Measurements from ENCODE around the gene GASK1B. TPM values are rescaled to one million over a fixed set of nuclear protein-coding genes. Genes with fewer than 3 reads are reported as not detected.

Gene GASK1B
- total RNA-seq (under 1 TPM; 0.49 to 0.55 TPM), polyA plus RNA-seq (not detected), total RNA-seq (0 reads per million in 6 experiments)

DNA sequence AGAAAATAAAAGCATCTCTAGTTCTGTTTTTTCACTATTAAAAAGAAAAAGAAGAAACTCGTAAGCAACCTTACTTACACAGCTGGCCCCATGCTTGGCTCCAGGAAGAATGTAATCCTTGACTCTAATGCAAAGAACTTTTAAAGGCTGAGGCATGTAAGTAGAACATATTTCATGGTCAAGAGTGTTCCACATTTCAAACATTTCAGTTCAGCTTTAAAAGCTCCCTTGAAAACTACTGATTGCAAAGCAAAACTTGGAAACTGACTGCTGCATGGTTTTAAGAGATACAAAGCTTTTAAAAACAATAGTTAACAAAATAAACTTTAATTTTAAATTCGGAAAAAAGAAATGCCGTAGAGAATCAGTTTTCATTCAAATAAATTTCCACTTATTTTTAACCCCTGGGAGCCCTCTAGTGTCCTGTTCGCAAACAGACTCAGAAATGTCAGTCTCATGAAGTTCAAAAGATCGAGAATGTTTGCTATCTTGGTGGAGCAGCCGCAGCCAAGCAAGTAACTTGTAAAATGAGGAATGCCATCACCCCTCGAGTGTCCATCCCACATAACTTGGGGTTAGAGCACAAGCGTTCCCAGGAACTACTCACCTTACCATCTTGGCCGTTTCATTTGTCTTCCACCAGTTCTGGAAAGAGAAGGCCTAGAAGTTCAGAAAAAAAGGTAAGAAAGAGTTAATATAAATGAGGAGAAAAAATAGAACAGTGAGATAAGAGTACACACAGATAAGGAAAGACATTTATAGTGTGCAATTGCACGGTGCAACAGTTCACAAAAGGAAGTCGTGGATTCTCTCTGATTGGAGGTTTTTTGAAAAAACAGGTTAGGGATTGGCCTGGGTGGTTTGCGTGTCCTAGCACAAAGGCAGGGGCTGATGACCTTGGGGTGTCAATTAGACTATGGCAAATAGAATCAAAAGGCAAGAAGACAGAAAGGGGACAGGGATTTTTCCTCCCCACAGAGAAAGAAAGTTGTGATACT, at the start of gene GASK1B:
Gene GASK1B (minus strand): TSS at position 765 of the 998 bp plus-strand sequence. CDS start 1,650 bp downstream, outside the sequence.
- POLR2A ChIA-PET, result no interaction called here
- DNase-seq (no peak), ATAC-seq (no peak)
- Mint-ChIP-seq H3K27me3 (peaks cover 18 to 79% (median 29%) of the 10 kb centered on the region in 5 donors), H3K36me3 (no peaks in the 10 kb centered on the region), H3K27ac (no peak within 1 kb of the TSS), H3K9me3 (no peaks in the 10 kb centered on the region), H3K4me1 (peaks cover 0 to 15% (median 5%) of the 10 kb centered on the region in 4 donors), H3K4me3 (peak within 1 kb of the TSS in 1 of 10 donors; percentile 66)

DNA sequence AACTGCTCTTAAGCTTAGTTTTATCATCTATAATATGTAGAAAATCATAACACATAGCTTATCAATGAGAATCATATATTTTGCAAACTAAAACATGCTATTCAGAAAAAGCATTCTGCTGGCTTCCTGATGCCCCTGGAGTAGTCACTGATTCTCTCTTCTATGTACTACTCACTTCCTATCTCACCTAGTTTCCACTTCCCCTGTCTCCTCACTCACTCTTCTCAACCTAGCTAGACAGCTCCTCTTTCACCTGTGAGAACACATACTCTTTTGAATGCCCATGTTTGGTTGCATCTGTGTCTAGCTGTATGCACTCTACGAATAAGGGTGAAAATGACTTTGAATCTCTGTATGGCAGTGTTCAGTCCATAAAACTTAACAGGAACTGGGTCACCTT, 46.8 kb upstream of the GASK1B start:
- Mint-ChIP-seq H3K36me3 (no peaks in the 10 kb centered on the region), H3K27me3 (peaks cover 0 to 12% (median 1%) of the 10 kb centered on the region in 5 donors), H3K9me3 (no peaks in the 10 kb centered on the region), H3K4me1 (no peaks in the 10 kb centered on the region), H3K27ac (no peak overlapping the region), H3K4me3 (no peak overlapping the region)
- POLR2A ChIA-PET, result no interaction called here
- DNase-seq (no peak), ATAC-seq (no peak)

DNA sequence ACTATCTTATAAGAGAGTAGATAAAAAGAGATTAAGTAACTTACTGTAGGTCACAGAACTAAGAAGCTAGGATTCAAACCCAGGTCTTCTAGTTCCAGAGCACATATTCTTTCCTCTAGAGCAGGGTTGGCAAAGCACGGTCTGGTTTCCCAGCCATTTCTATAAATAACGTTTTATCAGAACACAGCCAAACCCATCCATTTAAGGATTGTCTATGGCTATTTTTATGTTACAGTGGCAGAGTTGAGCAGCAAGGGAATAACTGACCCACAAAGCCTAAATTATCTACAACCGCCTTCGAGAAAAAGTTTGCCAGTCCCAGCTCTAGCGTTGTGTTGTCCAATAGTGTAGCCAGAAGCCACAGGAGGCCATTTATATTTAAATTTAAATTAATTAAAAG, 44.9 kb upstream of the GASK1B start:
- DNase-seq (no peak), ATAC-seq (no peak)
- POLR2A ChIA-PET, result no interaction called here
- H3K9me3 Mint-ChIP-seq, result no peaks in the 10 kb centered on the region
- H3K4me1 Mint-ChIP-seq, result no peaks in the 10 kb centered on the region
- no peak overlapping the region for H3K27ac Mint-ChIP-seq
- no peaks in the 10 kb centered on the region for H3K36me3 Mint-ChIP-seq
- H3K27me3 Mint-ChIP-seq, result peaks cover 4 to 17% (median 6%) of the 10 kb centered on the region in 5 donors
- no peak overlapping the region for H3K4me3 Mint-ChIP-seq

GRCh38 chr4:158214856-158215255, 42.0 kb upstream of the GASK1B start:
- H3K4me3 Mint-ChIP-seq, result no peak overlapping the region

DNA sequence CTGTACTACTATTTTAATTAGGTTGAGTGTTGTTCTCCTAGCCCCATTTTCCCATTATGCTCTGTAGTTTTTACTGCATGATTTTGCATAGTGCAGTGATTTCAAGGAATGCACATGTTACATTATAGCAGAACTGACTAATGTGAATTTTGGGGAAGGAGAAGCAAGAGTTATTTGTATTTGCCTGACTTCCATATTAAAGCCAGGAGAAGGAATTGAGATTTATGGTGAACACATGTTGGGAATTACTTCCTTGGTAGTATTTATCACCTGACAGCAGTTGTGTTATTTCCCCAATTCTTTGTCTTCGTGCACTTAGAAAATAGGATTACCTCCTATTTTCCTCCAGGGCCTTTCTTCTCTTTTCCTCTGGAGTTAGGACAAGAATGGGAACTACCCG, 40.6 kb upstream of the GASK1B start:
- POLR2A ChIA-PET, result no interaction called here
- Mint-ChIP-seq H3K27ac (no peak overlapping the region), H3K9me3 (no peaks in the 10 kb centered on the region), H3K36me3 (peaks cover 0 to 2% (median 0%) of the 10 kb centered on the region in 3 donors), H3K4me1 (peaks cover 4 to 23% (median 19%) of the 10 kb centered on the region in 4 donors), H3K4me3 (no peak overlapping the region), H3K27me3 (peaks cover 10 to 25% (median 19%) of the 10 kb centered on the region in 5 donors)
- DNase-seq, result no peak
- ATAC-seq, result no peak

More at GRCh38 chr4:158214856-158215255, 42.0 kb upstream of the GASK1B start:
- DNase-seq (no peak), ATAC-seq (no peak)
- Mint-ChIP-seq H3K27me3 (peaks cover 10 to 20% (median 16%) of the 10 kb centered on the region in 5 donors), H3K4me1 (peaks cover 4 to 16% (median 12%) of the 10 kb centered on the region in 4 donors), H3K9me3 (no peaks in the 10 kb centered on the region), H3K27ac (no peak overlapping the region), H3K36me3 (no peaks in the 10 kb centered on the region)
- POLR2A ChIA-PET, result no interaction called here

GRCh38 chr4:158211222-158211621, 38.4 kb upstream of the GASK1B start:
- Mint-ChIP-seq H3K27ac (no peak overlapping the region), H3K27me3 (peaks cover 10 to 25% (median 19%) of the 10 kb centered on the region in 5 donors), H3K36me3 (peaks cover 0 to 2% (median 1%) of the 10 kb centered on the region in 3 donors), H3K4me3 (peak overlapping the region in 9 of 10 donors; percentile 2 to 70 (median 50)), H3K9me3 (peaks cover 0 to 9% (median 0%) of the 10 kb centered on the region in 9 donors), H3K4me1 (peaks cover 4 to 23% (median 19%) of the 10 kb centered on the region in 4 donors)
- ATAC-seq (no peak), DNase-seq (no peak)
- POLR2A ChIA-PET, result no interaction called here

GRCh38 chr4:158209825-158210807, 37.3 kb upstream of the GASK1B start, which contains the start of gene TMEM144:
TSS of gene TMEM144 (plus strand) at chr4:158210486. CDS start at chr4:158212668, 2,182 bp downstream.
- Mint-ChIP-seq H3K4me3 (peak within 1 kb of the TSS; percentile 72 to 85 (median 82)), H3K36me3 (peaks cover 0 to 2% (median 1%) of the 10 kb centered on the region in 3 donors), H3K4me1 (peaks cover 4 to 23% (median 19%) of the 10 kb centered on the region in 4 donors), H3K9me3 (peaks cover 0 to 9% (median 1%) of the 10 kb centered on the region in 9 donors), H3K27ac (peak within 1 kb of the TSS in 2 of 10 donors; percentile 51 to 79), H3K27me3 (peaks cover 11 to 26% (median 19%) of the 10 kb centered on the region in 5 donors)
- POLR2A ChIA-PET, result interaction anchor here (0.7 kb wide), 1 partner anchor 379 kb away, joined by 3 read pairs; no protein-coding TSS in a partner anchor
- ATAC-seq (peak; percentile 66 to 70), DNase-seq (peak in 5 of 10 donors; percentile 2 to 18 (median 15))

- peaks cover 0 to 2% (median 1%) of the 10 kb centered on the region in 3 donors for H3K36me3 Mint-ChIP-seq
- H3K27me3 Mint-ChIP-seq, result peaks cover 7 to 26% (median 19%) of the 10 kb centered on the region in 5 donors
- ATAC-seq (no peak), DNase-seq (no peak)
- peaks cover 0 to 9% (median 1%) of the 10 kb centered on the region in 9 donors for H3K9me3 Mint-ChIP-seq
- H3K27ac Mint-ChIP-seq, result no peak overlapping the region
- POLR2A ChIA-PET, result interaction anchor here (0.7 kb wide), 1 partner anchor 380 kb away, joined by 3 read pairs; no protein-coding TSS in a partner anchor
- peaks cover 4 to 23% (median 19%) of the 10 kb centered on the region in 4 donors for H3K4me1 Mint-ChIP-seq
- H3K4me3 Mint-ChIP-seq, result peak overlapping the region; percentile 4 to 85 (median 36)
Observed at GRCh38 chr4:158208963-158209640, 36.3 kb upstream of the GASK1B start.

DNA sequence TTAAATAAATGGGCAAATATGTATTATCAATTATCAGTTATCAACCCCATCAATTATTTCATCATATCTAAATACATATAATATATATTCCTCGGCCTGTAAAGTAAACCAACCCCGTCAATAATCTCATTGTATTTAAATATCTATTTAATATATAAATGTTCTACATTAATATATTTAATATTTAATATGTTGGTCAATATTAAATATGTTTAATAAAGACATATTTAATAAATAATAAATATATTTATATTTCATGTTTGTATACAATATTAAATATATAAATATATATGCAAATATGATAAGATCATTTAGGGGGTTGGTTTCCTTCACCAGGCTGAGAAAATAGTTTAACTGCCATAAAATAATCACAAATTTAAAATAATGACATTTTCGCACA, 31.1 kb upstream of the GASK1B start:
- no peak for ATAC-seq
- H3K4me1 Mint-ChIP-seq, result peaks cover 0 to under 1% (median 0%) of the 10 kb centered on the region in 4 donors
- peaks cover 0 to 8% (median 1%) of the 10 kb centered on the region in 5 donors for H3K27me3 Mint-ChIP-seq
- H3K9me3 Mint-ChIP-seq, result peaks cover 0 to 9% (median 1%) of the 10 kb centered on the region in 9 donors
- DNase-seq, result no peak
- peaks cover 0 to 1% (median 0%) of the 10 kb centered on the region in 3 donors for H3K36me3 Mint-ChIP-seq
- no peak overlapping the region for H3K4me3 Mint-ChIP-seq
- POLR2A ChIA-PET, result no interaction called here
- no peak overlapping the region for H3K27ac Mint-ChIP-seq

- no peak for ATAC-seq
- H3K4me1 Mint-ChIP-seq, result no peaks in the 10 kb centered on the region
- H3K27ac Mint-ChIP-seq, result no peak overlapping the region
- H3K27me3 Mint-ChIP-seq, result peaks cover 0 to 8% (median 1%) of the 10 kb centered on the region in 5 donors
- peaks cover 0 to 9% (median 1%) of the 10 kb centered on the region in 9 donors for H3K9me3 Mint-ChIP-seq
- H3K36me3 Mint-ChIP-seq, result peaks cover 0 to 1% (median 0%) of the 10 kb centered on the region in 3 donors
- no peak overlapping the region for H3K4me3 Mint-ChIP-seq
- POLR2A ChIA-PET, result no interaction called here
- no peak for DNase-seq
Observed at GRCh38 chr4:158203436-158203835, 30.6 kb upstream of the GASK1B start.

DNA sequence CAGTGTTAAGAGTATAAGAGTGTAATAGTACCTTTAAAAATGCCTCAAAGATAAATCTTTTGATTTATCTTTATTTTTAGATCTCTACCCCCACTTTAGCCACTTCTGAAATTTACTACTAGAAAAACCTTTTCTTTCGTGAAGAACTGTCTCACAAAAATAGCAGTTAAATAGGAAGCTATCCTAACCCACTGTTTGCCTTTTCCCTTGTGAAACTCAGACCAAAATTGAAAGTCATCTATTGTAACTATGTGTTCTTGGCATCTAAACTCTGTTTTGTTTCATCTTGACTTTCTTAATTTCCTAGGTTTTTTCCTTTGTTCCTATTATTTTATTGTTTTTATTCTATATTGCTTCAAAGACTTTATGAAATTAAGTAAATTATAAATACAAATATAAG, 29.7 kb upstream of the GASK1B start:
- peaks cover 0 to 1% (median 0%) of the 10 kb centered on the region in 3 donors for H3K36me3 Mint-ChIP-seq
- peaks cover 0 to 6% (median 1%) of the 10 kb centered on the region in 9 donors for H3K9me3 Mint-ChIP-seq
- DNase-seq (no peak), ATAC-seq (no peak)
- POLR2A ChIA-PET, result no interaction called here
- H3K27ac Mint-ChIP-seq, result no peak overlapping the region
- peaks cover 0 to 7% (median 1%) of the 10 kb centered on the region in 5 donors for H3K27me3 Mint-ChIP-seq
- no peaks in the 10 kb centered on the region for H3K4me1 Mint-ChIP-seq
- H3K4me3 Mint-ChIP-seq, result no peak overlapping the region

Data from naive thymus-derived CD8-positive, alpha-beta T cell (primary cell).